ENCODE measurements around the gene CPT1B. TPM values are rescaled to one million over a fixed set of nuclear protein-coding genes. Genes with fewer than 3 reads are reported as not detected.
"Not testable (repeated sequence)": the region's sequence is repeated elsewhere in the genome, so short reads cannot be mapped to it uniquely, and the experiment has no call there.

Gene CPT1B
- total RNA-seq, 1 experiment from 2014 or later: 3.4 TPM

DNA sequence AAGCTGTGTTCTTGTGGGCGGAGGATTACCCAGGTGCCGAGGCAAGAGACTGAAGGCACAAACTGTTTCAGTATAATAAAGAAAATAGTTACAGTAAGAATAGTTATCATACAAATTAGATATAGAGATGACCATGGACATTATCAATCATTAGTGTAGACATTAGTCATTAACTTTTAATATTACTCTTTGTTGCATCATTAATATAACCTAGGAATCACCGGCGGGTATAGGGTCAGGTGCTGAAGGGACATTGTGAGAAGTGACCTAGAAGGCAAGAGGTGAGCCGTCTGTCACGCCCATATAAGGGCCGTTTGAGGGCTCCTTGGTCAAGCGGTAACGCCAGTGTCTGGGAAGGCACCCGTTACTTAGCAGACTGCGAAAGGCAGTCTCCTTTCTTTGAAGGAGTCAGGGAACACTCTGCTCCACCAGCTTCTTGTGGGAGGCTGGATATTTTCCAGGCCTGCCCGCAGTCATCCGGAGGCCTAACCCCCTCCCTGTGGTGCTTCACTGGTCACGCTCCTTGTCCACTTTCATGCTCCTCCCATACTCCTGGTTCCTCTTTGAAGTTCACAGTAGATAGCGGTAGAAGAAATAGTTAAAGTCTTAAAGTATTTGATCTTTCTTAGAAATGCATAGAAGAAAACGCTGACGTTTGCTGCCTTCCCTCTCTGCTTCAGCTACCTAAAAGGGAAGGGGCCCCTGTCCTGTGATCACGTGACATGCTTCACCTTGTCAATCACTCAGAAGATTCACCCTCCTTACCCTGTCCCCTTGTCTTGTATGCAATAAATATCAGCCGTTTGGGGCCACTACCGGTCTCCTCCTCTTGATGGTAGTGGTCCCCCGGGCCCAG lies 44.1 kb downstream of the CPT1B start:
- DNase-seq (ENCODE audit: low spot score): not testable (repeated sequence)

DNA sequence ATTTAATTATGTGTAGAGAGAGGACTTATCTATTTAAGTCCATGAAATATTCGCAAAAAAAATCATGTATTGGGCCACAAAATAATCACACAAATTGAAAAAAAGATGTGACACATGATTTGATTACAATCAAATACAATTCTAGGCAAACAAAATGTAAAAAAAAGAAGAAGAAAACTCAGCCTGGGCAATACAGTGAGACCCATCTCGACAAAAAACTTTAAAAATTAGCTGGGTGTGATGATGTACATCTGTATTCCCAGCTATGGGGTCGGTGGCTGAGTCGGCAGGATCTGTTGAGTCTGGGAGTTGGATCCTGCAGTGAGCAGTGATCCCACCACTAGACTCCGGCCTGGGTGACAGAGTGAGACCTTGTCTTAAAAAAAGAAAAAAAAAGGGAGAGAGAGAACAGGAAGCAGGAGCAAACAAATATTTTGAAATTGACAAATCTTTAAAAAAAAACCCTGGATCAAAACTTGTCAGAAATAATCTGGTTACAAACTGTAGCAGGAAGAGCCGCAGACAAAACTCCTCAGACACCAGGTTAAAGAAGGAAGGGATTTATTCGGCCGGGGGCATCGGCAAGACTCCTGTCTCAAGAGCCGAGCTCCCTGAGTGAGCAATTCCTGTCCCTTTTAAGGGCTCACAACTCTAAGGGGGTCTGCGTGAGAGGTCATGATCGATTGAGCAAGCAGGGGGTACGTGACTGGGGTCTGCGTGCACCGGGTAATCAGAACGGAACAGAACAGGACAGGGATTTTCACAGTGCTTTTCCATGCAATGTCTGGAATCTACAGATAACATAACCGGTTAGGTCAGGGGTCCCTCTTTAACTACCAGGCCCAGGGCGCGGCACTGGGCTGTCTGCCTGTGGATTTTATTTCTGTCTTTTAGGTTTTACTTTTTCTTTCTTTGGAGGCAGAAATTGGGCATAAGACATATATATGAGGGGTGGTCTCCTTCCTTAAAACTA lies 45.1 kb downstream of the CPT1B start:
- DNase-seq (ENCODE audit: low spot score): no peak
- in situ Hi-C loops (cut with HindIII; ENCODE audit: low sequenced_read_pairs): no loop called here

More for the DNA sequence above, 44.1 kb downstream of the CPT1B start:
- in situ Hi-C loops (cut with HindIII; ENCODE audit: low sequenced_read_pairs): not testable (repeated sequence)

- in situ Hi-C loops (cut with HindIII; ENCODE audit: low sequenced_read_pairs): no loop called here
- peak; percentile 58 for DNase-seq (ENCODE audit: low spot score)
These were observed 46.1 kb downstream of the CPT1B start for GRCh38 chr22:50531962-50532674.

DNA sequence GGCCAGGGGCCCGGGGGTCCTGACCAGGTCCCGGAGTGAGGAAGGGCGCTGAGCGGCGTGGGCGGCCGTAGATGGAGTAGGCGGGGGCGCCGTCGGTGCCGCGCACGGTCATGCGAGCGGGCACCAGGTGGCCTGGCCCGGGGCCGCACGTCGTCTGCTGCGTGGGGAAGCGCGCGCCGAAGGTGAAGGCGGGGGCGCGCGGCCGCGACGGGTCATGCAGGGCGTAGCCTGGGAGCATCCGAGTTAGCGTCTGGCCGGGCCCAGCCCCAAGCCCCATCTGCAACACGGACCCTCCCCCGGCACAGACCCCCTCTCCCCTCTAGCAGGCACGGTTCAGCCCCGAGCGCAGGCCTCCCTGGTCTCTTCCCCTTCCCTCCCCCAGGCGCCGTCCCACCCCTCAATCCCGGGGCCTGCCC lies 46.7 kb downstream of the CPT1B start:
- DNase-seq (ENCODE audit: low spot score): no peak
- in situ Hi-C loops (cut with HindIII; ENCODE audit: low sequenced_read_pairs): no loop called here

GRCh38 chr22:50530877-50531545 lies 47.2 kb downstream of the CPT1B start:
- DNase-seq (ENCODE audit: low spot score): peak; percentile 45
- in situ Hi-C loops (cut with HindIII; ENCODE audit: low sequenced_read_pairs): no loop called here

DNA sequence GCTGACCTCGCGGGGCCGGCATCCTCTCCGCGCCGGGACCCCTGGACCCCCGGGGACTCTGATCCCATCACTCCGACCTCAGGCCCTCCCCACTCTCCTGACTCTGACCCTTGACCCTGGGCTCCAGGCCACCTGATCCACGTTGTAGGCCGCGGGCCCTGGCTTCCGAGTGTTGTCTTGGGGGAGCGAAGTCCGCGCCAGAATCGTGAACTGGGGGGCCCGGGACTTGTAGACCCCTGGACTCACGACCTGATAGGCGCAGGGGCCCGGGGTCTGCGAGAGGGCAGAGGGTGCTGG lies 47.7 kb downstream of the CPT1B start:
- no peak for DNase-seq (ENCODE audit: low spot score)
- in situ Hi-C loops (cut with HindIII; ENCODE audit: low sequenced_read_pairs): no loop called here

DNA sequence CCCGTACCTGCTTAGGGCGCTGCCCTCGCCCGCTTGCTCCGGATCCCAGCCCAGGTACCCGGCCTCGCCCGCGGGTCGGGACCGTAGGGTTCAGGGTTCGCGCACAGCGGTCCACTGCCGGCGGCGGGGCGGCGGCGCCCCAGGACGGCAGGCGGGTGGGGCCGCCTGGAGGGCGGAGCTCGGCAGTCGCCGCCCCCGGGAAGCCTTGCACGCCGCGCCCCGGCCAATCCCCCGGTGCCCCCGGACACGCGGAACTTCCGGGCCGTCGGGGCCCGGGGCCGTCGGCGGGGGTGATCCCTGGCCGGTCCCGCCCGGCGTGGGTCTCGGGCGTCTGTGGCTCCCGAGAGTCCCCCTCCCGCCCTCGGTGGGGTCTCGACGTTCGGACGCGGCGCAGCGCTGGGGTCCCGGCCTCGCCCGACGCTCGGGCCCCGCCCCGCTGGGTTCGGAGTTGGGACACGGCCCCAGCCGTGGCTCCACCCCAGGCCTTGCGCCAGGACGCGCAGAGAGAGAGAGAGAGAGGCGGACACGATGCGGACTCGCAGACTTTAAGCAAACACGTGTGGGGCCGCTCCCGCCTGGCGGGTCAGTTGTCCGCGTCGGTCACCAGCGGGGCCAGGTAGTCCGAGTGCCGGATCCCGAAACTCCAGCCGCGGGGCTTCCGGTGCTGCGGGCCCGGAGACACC lies 48.2 kb downstream of the CPT1B start, which contains the start of gene TYMP:
Gene TYMP (minus strand): TSS at position 116 of the 683 bp plus-strand sequence. CDS start 303 bp downstream, outside the sequence.
- in situ Hi-C loops (cut with HindIII; ENCODE audit: low sequenced_read_pairs): no loop called here
- no peak for DNase-seq (ENCODE audit: low spot score)

GRCh38 chr22:50529416-50529896 lies 48.8 kb downstream of the CPT1B start:
- in situ Hi-C loops (cut with HindIII; ENCODE audit: low sequenced_read_pairs): no loop called here
- DNase-seq (ENCODE audit: low spot score): no peak

- no peak for DNase-seq (ENCODE audit: low spot score)
- in situ Hi-C loops (cut with HindIII; ENCODE audit: low sequenced_read_pairs): no loop called here
These were observed 49.4 kb downstream of the CPT1B start for GRCh38 chr22:50528682-50529415.

GRCh38 chr22:50527921-50528681 lies 50.1 kb downstream of the CPT1B start:
- no peak for DNase-seq (ENCODE audit: low spot score)
- in situ Hi-C loops (cut with HindIII; ENCODE audit: low sequenced_read_pairs): no loop called here

- no peak for DNase-seq (ENCODE audit: low spot score)
These were observed 51.1 kb downstream of the CPT1B start for GRCh38 chr22:50526834-50527801.

DNA sequence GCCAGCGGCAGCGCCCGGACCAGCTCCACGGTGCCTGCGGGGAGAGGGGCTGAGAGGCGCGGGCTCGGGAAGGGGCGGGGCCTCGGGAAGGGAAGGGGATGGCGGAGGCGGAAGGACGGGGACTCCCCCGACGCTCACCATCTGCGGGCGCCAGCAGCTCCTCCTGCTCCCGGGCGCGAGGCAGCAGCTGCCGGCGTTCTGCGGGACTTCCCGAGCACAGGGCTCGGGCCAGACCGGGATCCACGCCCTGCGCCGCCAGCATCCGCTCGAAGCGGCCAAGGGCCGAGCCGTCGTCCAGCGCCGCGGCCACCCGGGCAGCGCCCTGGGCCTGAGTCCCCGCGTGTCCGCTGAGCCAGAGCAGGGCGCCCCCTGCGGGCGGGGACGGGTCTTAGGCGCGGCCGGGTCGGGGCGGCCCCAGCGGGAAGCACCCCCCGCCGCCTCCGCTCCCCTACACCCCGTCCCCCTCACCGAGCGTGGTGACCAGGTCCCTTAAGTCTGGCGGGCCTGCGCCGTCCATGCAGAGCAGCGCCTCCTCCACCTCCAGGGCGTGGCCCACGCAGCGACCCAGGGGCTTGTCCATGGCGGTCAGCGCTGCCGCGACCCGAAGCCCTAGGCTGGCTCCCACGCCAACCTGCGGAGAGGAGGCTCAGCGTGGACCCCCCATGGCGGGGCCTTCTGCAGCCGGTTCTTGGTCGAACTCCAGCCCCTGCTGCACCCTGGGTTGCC lies 52.0 kb downstream of the CPT1B start:
- in situ Hi-C loops (cut with HindIII; ENCODE audit: low sequenced_read_pairs): no loop called here
- peak; percentile 67 for DNase-seq (ENCODE audit: low spot score)

More at GRCh38 chr22:50526834-50527801, 51.1 kb downstream of the CPT1B start:
- in situ Hi-C loops (cut with HindIII; ENCODE audit: low sequenced_read_pairs): no loop called here

- in situ Hi-C loops (cut with HindIII; ENCODE audit: low sequenced_read_pairs): no loop called here
- no peak for DNase-seq (ENCODE audit: low spot score)
These were observed 52.4 kb downstream of the CPT1B start for GRCh38 chr22:50525858-50526107.

DNA sequence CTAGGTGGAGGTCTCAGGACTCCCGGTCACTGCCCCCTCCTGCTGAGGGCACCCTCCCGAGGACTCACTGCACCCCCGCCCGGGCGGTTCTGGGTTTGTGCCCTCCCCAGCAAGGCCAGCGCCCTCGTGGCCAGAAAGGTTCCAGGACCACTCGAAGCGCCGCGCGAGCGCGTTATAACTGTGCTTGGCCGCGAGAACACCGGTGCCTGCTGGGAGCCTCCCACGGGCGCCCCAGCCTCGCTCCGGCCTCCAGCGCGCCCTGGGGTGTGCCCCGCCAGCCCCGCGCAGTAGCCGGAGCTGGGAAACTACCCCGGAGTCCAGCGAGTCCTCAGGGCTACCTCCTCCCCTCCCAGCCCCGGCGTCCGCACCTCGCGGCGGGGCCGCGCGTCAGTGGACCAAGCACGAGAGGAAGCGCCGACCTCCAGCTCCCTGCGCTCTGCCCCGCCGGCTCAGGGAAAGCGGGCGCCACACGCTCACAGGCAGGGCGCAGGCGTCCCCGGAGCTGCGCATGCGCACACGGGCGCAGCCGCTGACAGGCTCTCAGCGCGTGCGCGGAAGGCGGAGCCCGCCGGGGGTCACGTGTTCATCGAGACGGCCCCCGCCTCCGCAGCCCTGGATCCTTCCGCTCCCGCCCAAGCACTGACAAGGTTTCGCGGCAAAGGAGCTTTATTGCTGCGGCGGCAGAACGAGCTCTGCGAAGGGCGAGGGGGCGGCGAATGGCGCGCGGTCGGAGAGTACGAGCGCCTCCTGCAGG lies 52.9 kb downstream of the CPT1B start, which contains the start of gene SCO2:
Gene SCO2 (minus strand): TSS at position 495 of the 754 bp plus-strand sequence. CDS start 1,187 bp downstream, outside the sequence.
- in situ Hi-C loops (cut with HindIII; ENCODE audit: low sequenced_read_pairs): no loop called here
- DNase-seq (ENCODE audit: low spot score): peak; percentile 93

All from G401 (cell line).